GM12892 (cell line): ENCODE measurements around the gene ATXN1.

Source experiments
- POLR2A ChIP-seq: IDR thresholded peaks from 2 replicates; pipeline ENCODE4 v1.6.1; 2011; ENCODE audit warnings: low read depth, low read length, control low read depth
- POLR2AphosphoS5 ChIP-seq: IDR thresholded peaks from 2 replicates; pipeline ENCODE4 v1.6.1; 2011; ENCODE audit warnings: low read depth, low read length, control low read depth
- TAF1 ChIP-seq: IDR thresholded peaks from 2 replicates; pipeline ENCODE4 v1.6.1; 2011; ENCODE audit warnings: low read depth, mild to moderate bottlenecking, control low read depth, low read length, borderline replicate concordance

GRCh38 chr6:16441262-16441661 lies 320.0 kb downstream of the ATXN1 start:
- TF ChIP-seq POLR2A (no peak), POLR2AphosphoS5 (no peak), TAF1 (no peak)
